ENCODE results near the gene TFDP1. TPM values are rescaled to one million over a fixed set of nuclear protein-coding genes. Genes with fewer than 3 reads are reported as not detected.

The TFDP1 gene
- total RNA-seq, 3 donors from 2014 or later, result 31.8 to 34.0 (median 33.3) TPM

GRCh38 chr13:113647351-113648215, 63.0 kb downstream of the TFDP1 start:
- peak overlapping the region; percentile 33 to 48 for H3K27ac ChIP-seq
- no peaks in the 10 kb centered on the region for H3K27me3 ChIP-seq
- intact Hi-C loops (cut with DNase I; ENCODE audit: low total_unique reads), result no loop called here
- no peak overlapping the region for H3K4me3 ChIP-seq
- peak; percentile 84 to 96 for DNase-seq (ENCODE audit: low spot score in 2 of 2)
- no peaks in the 10 kb centered on the region for H3K4me1 ChIP-seq
- peak; percentile 28 to 56 (median 44) for TF ChIP-seq POLR2AphosphoS5 (IDR thresholded peaks at IDR 0.05)
- no peak for TF ChIP-seq POLR2A (IDR thresholded peaks at IDR 0.05)
- TF ChIP-seq CTCF (IDR thresholded peaks at IDR 0.05), result no peak
- no peaks in the 10 kb centered on the region for H3K36me3 ChIP-seq
- H3K9me3 ChIP-seq, result no peaks in the 10 kb centered on the region

GRCh38 chr13:113648216-113648610, 63.7 kb downstream of the TFDP1 start:
- peak in 1 of 2 donors; percentile 45 for DNase-seq (ENCODE audit: low spot score in 2 of 2)
- H3K27ac ChIP-seq, result no peak overlapping the region
- TF ChIP-seq CTCF (IDR thresholded peaks at IDR 0.05), result no peak
- no peak for TF ChIP-seq POLR2AphosphoS5 (IDR thresholded peaks at IDR 0.05)
- no peak for TF ChIP-seq POLR2A (IDR thresholded peaks at IDR 0.05)
- H3K27me3 ChIP-seq, result no peaks in the 10 kb centered on the region
- H3K4me1 ChIP-seq, result no peaks in the 10 kb centered on the region
- intact Hi-C loops (cut with DNase I; ENCODE audit: low total_unique reads), result no loop called here
- no peaks in the 10 kb centered on the region for H3K9me3 ChIP-seq
- H3K36me3 ChIP-seq, result no peaks in the 10 kb centered on the region
- no peak overlapping the region for H3K4me3 ChIP-seq

GRCh38 chr13:113649212-113649611, 64.7 kb downstream of the TFDP1 start:
- H3K9me3 ChIP-seq, result no peaks in the 10 kb centered on the region
- peak in 1 of 2 donors; percentile 12 for DNase-seq (ENCODE audit: low spot score in 2 of 2)
- H3K36me3 ChIP-seq, result no peaks in the 10 kb centered on the region
- no peaks in the 10 kb centered on the region for H3K4me1 ChIP-seq
- H3K27me3 ChIP-seq, result no peaks in the 10 kb centered on the region
- intact Hi-C loops (cut with DNase I; ENCODE audit: low total_unique reads), result no loop called here
- no peak for TF ChIP-seq POLR2AphosphoS5 (IDR thresholded peaks at IDR 0.05)
- no peak for TF ChIP-seq POLR2A (IDR thresholded peaks at IDR 0.05)
- no peak for TF ChIP-seq CTCF (IDR thresholded peaks at IDR 0.05)
- no peak overlapping the region for H3K4me3 ChIP-seq
- H3K27ac ChIP-seq, result no peak overlapping the region

GRCh38 chr13:113650275-113650674, 65.7 kb downstream of the TFDP1 start:
- DNase-seq (ENCODE audit: low spot score in 2 of 2), result peak in 1 of 2 donors; percentile 14
- Histone ChIP-seq H3K9me3 (no peaks in the 10 kb centered on the region), H3K27ac (no peak overlapping the region), H3K4me1 (no peaks in the 10 kb centered on the region), H3K27me3 (no peaks in the 10 kb centered on the region), H3K4me3 (no peak overlapping the region), H3K36me3 (no peaks in the 10 kb centered on the region)
- intact Hi-C loops (cut with DNase I; ENCODE audit: low total_unique reads), result no loop called here
- TF ChIP-seq CTCF (IDR thresholded peaks at IDR 0.05), result no peak
- TF ChIP-seq POLR2AphosphoS5 (IDR thresholded peaks at IDR 0.05), result no peak
- TF ChIP-seq POLR2A (IDR thresholded peaks at IDR 0.05), result no peak

- no peak overlapping the region for H3K27ac ChIP-seq
These were observed 66.2 kb downstream of the TFDP1 start for GRCh38 chr13:113650731-113651148.

More at GRCh38 chr13:113650731-113651148, 66.2 kb downstream of the TFDP1 start:
- intact Hi-C loops (cut with DNase I; ENCODE audit: low total_unique reads), result no loop called here
- Histone ChIP-seq H3K36me3 (no peaks in the 10 kb centered on the region), H3K4me1 (no peaks in the 10 kb centered on the region), H3K27me3 (no peaks in the 10 kb centered on the region), H3K9me3 (no peaks in the 10 kb centered on the region), H3K4me3 (no peak overlapping the region)
- peak in 1 of 2 donors; percentile 36 for DNase-seq (ENCODE audit: low spot score in 2 of 2)
- TF ChIP-seq POLR2A (IDR thresholded peaks at IDR 0.05) (no peak), POLR2AphosphoS5 (IDR thresholded peaks at IDR 0.05) (no peak), CTCF (IDR thresholded peaks at IDR 0.05) (no peak)

Measured in breast epithelium (tissue), 4 donors.